Measurements from ENCODE around the gene RNF4.

RNF4 gene

GRCh38 chr4:2485956-2486355 lies 17.1 kb downstream of the RNF4 start:
- no peak overlapping the region for H3K27ac ChIP-seq
- TF ChIP-seq ZFX (IDR thresholded peaks at IDR 0.05), result no peak
- TF ChIP-seq CTCF (conservative IDR thresholded peaks at IDR 0.05), result no peak

- TF ChIP-seq ZFX (IDR thresholded peaks at IDR 0.05) (no peak), CTCF (conservative IDR thresholded peaks at IDR 0.05) (no peak)
- peak overlapping the region; percentile 92 for H3K27ac ChIP-seq
Observed at GRCh38 chr4:2486981-2487380, 18.1 kb downstream of the RNF4 start.

GRCh38 chr4:2487632-2488031 lies 18.7 kb downstream of the RNF4 start:
- H3K27ac ChIP-seq, result peak overlapping the region; percentile 92
- TF ChIP-seq CTCF (conservative IDR thresholded peaks at IDR 0.05) (no peak), ZFX (IDR thresholded peaks at IDR 0.05) (no peak)

GRCh38 chr4:2489081-2489805 lies 20.3 kb downstream of the RNF4 start:
- peak overlapping the region; percentile 92 for H3K27ac ChIP-seq
- TF ChIP-seq ZFX (IDR thresholded peaks at IDR 0.05) (no peak), CTCF (conservative IDR thresholded peaks at IDR 0.05) (no peak)

- peak overlapping the region; percentile 92 for H3K27ac ChIP-seq
- TF ChIP-seq CTCF (conservative IDR thresholded peaks at IDR 0.05), result no peak
Observed at GRCh38 chr4:2489841-2490552, 21.1 kb downstream of the RNF4 start.

GRCh38 chr4:2492970-2493369 lies 24.1 kb downstream of the RNF4 start:
- H3K27ac ChIP-seq, result peak overlapping the region; percentile 78
- TF ChIP-seq ZFX (IDR thresholded peaks at IDR 0.05), result no peak

- H3K27ac ChIP-seq, result peak overlapping the region; percentile 78
- TF ChIP-seq CTCF (conservative IDR thresholded peaks at IDR 0.05), result no peak
Observed at GRCh38 chr4:2494992-2495391, 26.1 kb downstream of the RNF4 start.

Measured in C4-2B (cell line).